H1 (cell line): ENCODE results near the gene CCDC112. TPM values are rescaled to one million over a fixed set of nuclear protein-coding genes. Genes with fewer than 3 reads are reported as not detected.

Experiments
- BCL11A ChIP-seq, 2 experiments: IDR thresholded peaks; one replicate each; pipeline ENCODE4 v1.6.1; 2011; ENCODE audit warnings: low read depth in 2 of 2, low read length in 2 of 2, mild to moderate bottlenecking in 2 of 2
- BRCA1 ChIP-seq: IDR thresholded peaks from 2 replicates; pipeline ENCODE4 v1.6.1; 2012; ENCODE audit warnings: low read depth, low read length, improper control_type of control experiment
- CEBPB ChIP-seq: IDR thresholded peaks from 2 replicates; pipeline ENCODE4 v1.6.1; 2012; ENCODE audit warnings: low read depth, low read length
- CHD1 ChIP-seq: IDR thresholded peaks from 2 replicates; pipeline ENCODE4 v1.6.1; 2012; ENCODE audit warnings: low read depth, low read length, improper control_type of control experiment
- CHD2 ChIP-seq: IDR thresholded peaks from 2 replicates; pipeline ENCODE4 v1.6.1; 2012; ENCODE audit warnings: low read length, improper control_type of control experiment
- CREB1 ChIP-seq: IDR thresholded peaks from 2 replicates; pipeline ENCODE4 v1.6.1; 2012; ENCODE audit warnings: inconsistent platforms
- EGR1 ChIP-seq: IDR thresholded peaks from 2 replicates; pipeline ENCODE4 v1.6.1; 2011; ENCODE audit warnings: low read depth, low read length, borderline replicate concordance
- EP300 ChIP-seq, 2 experiments: IDR thresholded peaks; 1 replicate in 1 of 2; 2 replicates in 1 of 2; pipeline ENCODE4 v1.6.1; 2011 to 2012; ENCODE audit warnings: low read depth in 2 of 2, low read length in 2 of 2, mild to moderate bottlenecking in 2 of 2, borderline replicate concordance in 1 of 2, inconsistent platforms in 1 of 2, moderate library complexity in 1 of 2
- GABPA ChIP-seq: IDR thresholded peaks from 2 replicates; pipeline ENCODE4 v1.6.1; 2011; ENCODE audit warnings: mild to moderate bottlenecking, low read length, moderate library complexity, borderline replicate concordance; ENCODE audit not compliant: insufficient read depth
- GTF2F1 ChIP-seq: IDR thresholded peaks from 2 replicates; pipeline ENCODE4 v1.6.1; 2012; ENCODE audit warnings: low read depth, low read length, improper control_type of control experiment, borderline replicate concordance
- HDAC2 ChIP-seq, 2 experiments: fragments of 300-600 bp in 1 of 2; sonication (generic) in 1 of 2; IDR thresholded peaks; 2 replicates each; pipeline ENCODE4 v1.6.1; 2011 to 2012; ENCODE audit warnings: low read depth in 2 of 2, low read length in 2 of 2, mild to moderate bottlenecking in 2 of 2, moderate library complexity in 2 of 2, borderline replicate concordance in 1 of 2, inconsistent platforms in 1 of 2
- HDAC6 ChIP-seq: IDR thresholded peaks from one replicate; pipeline ENCODE4 v1.7.1; 2012; ENCODE audit warnings: low read depth, mild to moderate bottlenecking, inconsistent platforms, low read length, moderate library complexity
- NRF1 ChIP-seq: IDR thresholded peaks from 2 replicates; pipeline ENCODE4 v1.6.1; 2011; ENCODE audit warnings: mild to moderate bottlenecking, low read depth, low read length, improper control_type of control experiment
- POU5F1 ChIP-seq: IDR thresholded peaks from 2 replicates; pipeline ENCODE4 v1.6.1; 2011; ENCODE audit warnings: low read depth, mild to moderate bottlenecking, low read length, moderate library complexity
- RBBP5 ChIP-seq: IDR thresholded peaks from 2 replicates; pipeline ENCODE4 v1.7.1; 2012; ENCODE audit warnings: low read depth, mild to moderate bottlenecking, inconsistent platforms, low read length, moderate library complexity, borderline replicate concordance
- RNF2 ChIP-seq: fragments of 200-900, 300-1000 bp; sonication (generic); IDR thresholded peaks from 2 replicates; pipeline ENCODE4 v1.7.1; 2016; ENCODE audit warnings: borderline replicate concordance, low read depth, mild to moderate bottlenecking, antibody characterized with exemption, low read length; ENCODE audit not compliant: poor library complexity, severe bottlenecking; ENCODE audit errors: missing control alignments
- SIN3A ChIP-seq, 2 experiments: IDR thresholded peaks in 1 of 2; conservative IDR thresholded peaks in 1 of 2; 2 replicates each; pipeline ENCODE4 v1.6.1; 2011 to 2012; ENCODE audit warnings: low read length in 2 of 2, improper control_type of control experiment in 1 of 2, low read depth in 1 of 2, mild to moderate bottlenecking in 1 of 2
- SIRT6 ChIP-seq: IDR thresholded peaks from one replicate; pipeline ENCODE4 v1.7.1; 2012; ENCODE audit warnings: low read length, inconsistent platforms
- SP1 ChIP-seq: IDR thresholded peaks from 2 replicates; pipeline ENCODE4 v1.6.1; 2011; ENCODE audit warnings: low read depth, low read length
- SUZ12 ChIP-seq: fragments of 200-600 bp; sonication (generic); IDR thresholded peaks from 2 replicates; pipeline ENCODE4 v1.6.1; 2012; ENCODE audit warnings: mild to moderate bottlenecking, inconsistent platforms, low read length, moderate library complexity, mixed read lengths
- TAF7 ChIP-seq: optimal IDR thresholded peaks from 2 replicates; pipeline ENCODE3; 2011; ENCODE audit warnings: low read depth, mild to moderate bottlenecking, inconsistent platforms, low read length, moderate library complexity, borderline replicate concordance
- TEAD4 ChIP-seq: IDR thresholded peaks from 2 replicates; pipeline ENCODE4 v1.6.1; 2012; ENCODE audit warnings: low read depth, low read length, inconsistent platforms, mixed read lengths
- polyA plus RNA-seq, 7 experiments: library from polyadenylated mRNA; depleted of rRNA in 3 of 7; stranded (reverse) in 5 of 7; unstranded in 2 of 7; fragments of >200 nt in 5 of 7; fragments of 200-250 nt in 2 of 7; gene quantifications; 1 replicate in 5 of 7; 2 replicates in 1 of 7; 4 replicates in 1 of 7; pipeline versions ENCODE4 v1.2.1 to v1.2.3, GENCODE V29; 2011 to 2013; ENCODE audit warnings: missing spikeins in 2 of 7, mixed read lengths in 2 of 7
- total RNA-seq: library from RNA; stranded (reverse); fragmentation: NEBNext Ultra II Directional; extraction: Animal tissue kit (Norgen Biotek cat#: 25700); gene quantifications from 2 replicates; pipeline ENCODE4 v1.2.1, GENCODE V29; 2021
- TF ChIP-seq, protein P1 (sequence below): IDR thresholded peaks from 2 replicates; pipeline ENCODE4 v1.6.1; 2012; ENCODE audit warnings: inconsistent platforms

The CCDC112 gene
- total and polyA plus RNA-seq, 2 of the 8 experiments (the other 6 are each of a cell fraction or from before 2014, with no cell fraction given): 3.3 to 15.6 TPM

DNA sequence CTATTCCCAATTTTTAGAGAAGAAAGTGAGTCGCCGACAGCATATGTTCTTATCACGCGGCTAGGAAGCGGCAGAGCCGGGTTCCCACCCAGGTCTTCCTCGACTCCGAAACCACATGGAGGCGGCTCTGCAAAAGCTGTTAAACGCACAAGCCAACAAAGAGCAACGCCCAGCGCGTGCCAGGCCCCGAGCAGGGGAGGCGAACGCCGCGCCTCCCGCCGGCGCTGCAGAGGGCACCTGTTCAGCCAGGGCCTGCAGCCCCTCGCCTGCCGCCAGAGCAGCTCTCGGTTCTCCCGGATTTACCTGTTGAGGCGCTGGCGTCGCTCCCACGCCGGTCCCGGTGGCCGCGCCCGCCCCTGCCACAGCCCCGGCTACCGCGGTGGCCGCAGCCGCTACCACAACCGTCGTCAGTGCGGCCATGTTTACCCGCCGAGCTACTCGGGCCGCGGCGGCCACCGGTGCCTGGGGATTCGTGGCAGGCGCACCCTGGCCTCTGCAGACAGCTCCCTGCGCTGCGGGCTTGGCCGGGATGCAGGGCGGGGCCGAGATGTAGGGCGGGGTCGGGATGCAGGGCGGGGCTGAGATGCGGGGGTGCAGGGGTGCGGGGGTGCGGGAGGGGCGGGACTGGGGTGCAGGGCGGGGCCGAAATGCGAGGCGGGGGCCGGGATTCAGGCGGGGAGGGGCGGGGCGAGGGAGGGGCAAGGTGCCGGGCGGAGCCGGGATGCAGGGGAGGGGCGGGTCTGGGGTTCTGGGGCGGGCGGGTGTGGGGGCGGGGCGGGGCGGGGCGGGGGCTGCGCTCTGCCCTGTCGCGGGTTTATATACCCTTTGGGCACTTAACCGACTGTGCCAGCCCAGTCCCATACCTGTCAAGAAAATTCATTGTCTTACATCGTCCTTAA lies at the start of gene CCDC112 (continued):
- TF ChIP-seq RNF2 (no peak), CEBPB (no peak), BRCA1 (no peak), HDAC6 (no peak), HDAC2 (IDR thresholded peaks at IDR 0.05; ENCODE audit: borderline replicate concordance in 1 of 2, low read depth in 2 of 2, low read length in 2 of 2) (no peak; a peak in 1 of 4 replicates), SIRT6 (no peak), BCL11A (IDR thresholded peaks at IDR 0.05; ENCODE audit: low read depth in 2 of 2, low read length in 2 of 2) (no peak), CREB1 (0 out of 2 replicates have a peak, but pooled peaks have one; percentile 36), CHD1 (no peak), TAF7 (peak; percentile 70), TEAD4 (no peak; the same call in 1 of the 2 replicates), GTF2F1 (no peak), SIN3A (conservative IDR thresholded peaks at IDR 0.05 in 1 of 2, IDR thresholded peaks at IDR 0.05 in 1 of 2; ENCODE audit: low read depth in 1 of 2, low read length in 2 of 2) (0 out of 4 replicates have a peak, but pooled peaks of 1 of the 2 experiments have one; percentile 35), NRF1 (no peak), SP1 (0 out of 2 replicates have a peak, but pooled peaks have one; percentile 6), GABPA (no peak), EP300 (IDR thresholded peaks at IDR 0.05; ENCODE audit: borderline replicate concordance in 1 of 2, low read depth in 2 of 2, low read length in 2 of 2) (no peak), RBBP5 (peak; percentile 89; the same call in 1 of the 2 replicates), POU5F1 (no peak), CHD2 (no peak), EGR1 (no peak), SUZ12 (no peak)
- TF ChIP-seq, protein P1, sequence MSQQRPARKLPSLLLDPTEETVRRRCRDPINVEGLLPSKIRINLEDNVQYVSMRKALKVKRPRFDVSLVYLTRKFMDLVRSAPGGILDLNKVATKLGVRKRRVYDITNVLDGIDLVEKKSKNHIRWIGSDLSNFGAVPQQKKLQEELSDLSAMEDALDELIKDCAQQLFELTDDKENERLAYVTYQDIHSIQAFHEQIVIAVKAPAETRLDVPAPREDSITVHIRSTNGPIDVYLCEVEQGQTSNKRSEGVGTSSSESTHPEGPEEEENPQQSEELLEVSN: peak; percentile 86
